OCI-M2 (cell line): ENCODE results near the gene PATZ1.

ENCODE experiments used
- DNase-seq: peaks from one replicate; lab custom pipeline; 2025; ENCODE audit not compliant: unreplicated experiment; lab: John Stamatoyannopoulos, UW

Gene PATZ1

DNA sequence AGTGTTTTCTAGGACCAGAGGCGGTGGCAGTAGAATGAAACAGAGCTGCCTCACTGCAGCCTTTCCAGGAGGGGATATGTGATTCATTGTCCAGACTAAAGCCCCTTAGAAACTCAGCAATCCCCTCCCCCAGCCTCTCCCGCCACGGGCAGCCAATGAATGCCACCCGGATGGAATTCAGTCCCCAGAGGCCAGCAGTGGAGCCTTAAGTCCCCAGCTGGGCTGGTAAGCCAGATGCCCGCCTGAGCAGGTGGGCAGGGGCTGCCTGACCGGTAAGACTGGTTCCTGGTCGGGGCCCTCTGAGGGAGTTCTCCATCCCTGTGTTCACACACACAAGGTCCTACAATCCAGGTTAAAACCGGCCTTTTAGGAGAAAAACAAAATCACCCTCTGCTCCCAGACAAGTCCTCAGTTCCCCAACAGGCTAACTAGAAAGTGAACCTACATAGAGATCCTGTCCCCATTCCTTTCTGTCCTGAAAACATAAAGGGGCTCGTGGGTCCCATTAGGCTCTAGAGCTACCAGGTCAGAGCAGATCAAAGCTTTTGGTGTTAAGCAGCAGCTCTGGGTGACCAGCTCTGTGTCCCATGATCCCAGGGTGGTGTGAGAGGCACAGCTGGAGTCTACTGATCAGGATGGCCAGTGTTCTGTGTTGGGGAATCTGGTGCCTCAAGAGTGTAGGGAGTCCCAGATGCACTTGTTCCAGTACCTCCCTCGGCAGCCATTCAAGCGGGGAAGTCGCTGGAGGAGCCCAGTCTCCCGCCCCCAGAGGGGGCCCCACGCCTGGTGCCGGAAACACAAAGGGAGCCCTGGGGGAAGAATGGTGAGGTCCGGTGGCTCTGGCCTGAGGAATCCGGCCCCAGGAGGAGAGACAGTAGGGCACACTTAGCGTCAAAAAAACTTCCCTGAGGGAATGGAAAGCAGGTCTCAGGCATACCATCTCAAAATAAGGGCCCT, 2.6 kb downstream of the PATZ1 start:
- DNase-seq = no peak

DNA sequence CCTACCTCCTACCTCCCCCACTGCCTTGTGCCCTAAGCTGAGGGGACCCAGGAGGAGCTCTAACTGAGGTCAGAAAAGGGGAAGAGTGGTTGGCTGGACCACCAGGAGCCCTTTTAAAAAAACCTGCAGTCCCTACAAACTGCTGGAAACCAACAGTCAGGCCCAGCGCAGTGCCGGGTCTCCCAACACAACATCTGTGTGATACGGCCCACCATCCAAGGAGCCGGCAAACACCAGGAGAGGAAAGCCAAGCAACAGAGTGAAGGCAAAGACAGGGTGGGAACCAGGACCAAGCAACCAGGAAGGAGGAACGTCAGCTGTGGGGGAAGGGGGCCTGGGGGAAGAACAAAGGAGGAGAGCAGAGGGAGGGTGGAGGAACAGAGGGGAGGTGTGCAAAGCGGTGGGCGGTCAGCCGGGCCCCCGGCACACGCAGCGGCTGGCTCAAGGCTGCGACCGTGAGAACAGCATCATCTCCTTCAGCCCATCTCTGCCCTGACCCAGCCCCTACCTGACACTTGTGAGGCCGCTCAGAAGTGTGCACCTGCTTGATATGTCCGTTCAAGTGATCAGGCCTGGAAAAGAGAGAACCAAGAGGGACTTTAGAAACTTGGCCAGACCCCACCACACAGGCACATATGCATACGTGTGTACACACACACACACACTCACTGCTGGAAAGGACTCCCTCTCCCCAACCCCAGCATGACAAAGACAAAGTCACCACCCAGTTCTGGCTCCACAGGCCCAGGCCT, 3.6 kb downstream of the PATZ1 start:
- DNase-seq = no peak

DNA sequence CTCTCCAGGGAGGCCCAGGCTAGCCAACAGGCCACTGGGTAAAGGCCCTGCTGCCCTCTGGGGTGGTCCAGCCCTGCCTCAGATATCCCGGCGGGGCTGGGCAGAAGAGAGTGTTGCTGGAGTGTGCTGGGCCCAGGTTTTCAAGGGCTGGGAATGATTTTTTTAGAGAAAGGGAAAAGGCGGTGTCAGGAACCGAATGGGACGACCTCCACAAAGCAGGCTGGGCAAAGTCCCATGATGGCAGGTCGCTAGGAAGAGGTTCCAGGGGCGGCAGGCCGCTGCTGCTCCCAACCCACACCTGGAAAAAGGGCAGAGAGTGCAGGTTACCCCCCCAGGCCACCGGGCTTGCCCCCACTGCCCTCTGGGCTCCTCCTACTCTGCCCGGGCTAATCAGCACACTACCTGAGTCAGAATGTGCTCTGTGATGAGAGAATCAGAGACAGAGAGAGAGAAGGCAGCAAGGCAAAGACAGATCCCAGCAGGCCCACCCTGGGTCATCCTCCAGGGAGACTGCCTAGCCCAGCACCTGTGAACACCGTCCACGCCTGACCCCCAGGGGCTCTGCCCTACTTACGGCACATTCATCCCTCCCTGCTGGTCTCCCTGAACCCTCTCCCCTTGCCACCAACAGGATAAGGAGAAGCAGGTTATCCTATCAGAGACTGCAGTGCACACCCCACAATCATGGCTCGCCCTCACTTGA, 4.6 kb downstream of the PATZ1 start:
- DNase-seq = no peak

DNA sequence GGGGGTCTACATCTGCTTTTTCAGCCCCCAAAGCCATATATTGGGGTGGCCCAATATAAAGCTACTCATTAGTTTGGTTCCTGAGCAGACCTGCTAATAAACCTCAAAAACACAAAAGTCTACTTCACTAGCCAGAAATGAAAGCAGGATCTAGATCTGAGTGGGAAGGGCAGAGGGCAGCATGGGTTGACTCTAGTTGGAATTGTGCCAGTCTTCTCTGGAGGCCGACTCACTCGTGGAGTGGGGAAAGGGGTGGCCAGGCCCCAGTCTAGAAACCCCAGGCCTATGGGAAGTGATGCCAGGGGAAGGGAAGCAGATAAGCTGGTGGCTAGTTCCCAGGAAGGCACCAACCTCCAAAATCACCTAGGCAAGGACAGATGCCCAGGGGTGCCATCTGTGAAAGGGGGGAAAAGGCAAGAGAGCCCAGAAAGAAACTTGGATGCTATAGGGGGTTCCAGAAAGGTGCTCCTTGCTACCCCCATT, 5.3 kb downstream of the PATZ1 start:
- DNase-seq = no peak

DNA sequence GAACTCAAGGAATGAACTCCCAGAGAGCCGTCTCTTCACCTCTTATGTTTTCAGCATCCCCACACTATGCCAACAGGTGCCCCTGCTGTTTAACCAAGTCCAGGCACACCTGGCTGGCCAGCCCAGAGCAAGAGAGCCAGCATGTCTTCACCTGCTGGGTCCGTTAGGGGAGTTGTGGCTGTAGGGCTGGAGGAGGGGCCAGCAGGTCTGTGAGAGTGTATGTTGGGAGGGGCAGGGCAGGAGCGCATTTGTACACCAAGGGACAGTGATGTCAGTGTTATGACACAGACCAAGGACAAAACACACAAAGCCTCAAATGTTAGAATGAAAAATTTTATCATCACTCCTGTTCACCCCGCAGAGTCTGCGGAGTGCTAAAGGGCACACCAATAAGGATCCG, 5.8 kb downstream of the PATZ1 start:
- DNase-seq = no peak

DNA sequence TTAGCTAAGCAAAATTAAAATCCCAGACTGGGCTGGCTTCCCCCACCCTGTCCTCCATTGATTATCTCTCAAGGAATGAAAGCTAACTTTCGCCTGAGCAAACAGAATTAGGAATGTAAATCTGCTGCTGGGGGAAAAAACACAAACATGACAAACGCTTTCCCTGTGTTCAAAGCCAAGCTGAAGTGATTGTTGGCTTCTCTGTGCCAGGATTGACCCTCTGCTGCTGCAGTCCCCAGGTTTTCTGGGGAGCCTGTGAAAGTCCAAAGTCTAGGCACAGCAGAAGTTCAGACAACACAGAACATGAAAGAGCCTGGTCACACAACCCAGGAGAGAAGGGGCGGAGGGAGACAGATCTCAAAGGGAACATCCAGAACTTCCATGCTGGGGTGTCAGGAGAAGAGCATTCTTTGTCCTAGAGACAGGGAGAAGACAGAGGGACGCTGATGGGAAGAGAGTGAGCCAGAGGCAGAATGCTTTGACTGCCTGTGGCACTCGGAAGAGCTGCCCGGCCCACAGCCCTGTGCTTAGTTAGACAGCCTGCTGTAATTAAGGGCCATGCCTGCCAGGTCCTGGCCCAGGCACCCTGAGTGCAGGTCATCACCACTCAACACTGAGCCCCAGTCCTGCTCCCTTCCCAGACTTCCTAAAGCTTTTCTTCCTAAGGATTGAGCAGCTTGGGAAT, 6.9 kb downstream of the PATZ1 start:
- DNase-seq = no peak

DNA sequence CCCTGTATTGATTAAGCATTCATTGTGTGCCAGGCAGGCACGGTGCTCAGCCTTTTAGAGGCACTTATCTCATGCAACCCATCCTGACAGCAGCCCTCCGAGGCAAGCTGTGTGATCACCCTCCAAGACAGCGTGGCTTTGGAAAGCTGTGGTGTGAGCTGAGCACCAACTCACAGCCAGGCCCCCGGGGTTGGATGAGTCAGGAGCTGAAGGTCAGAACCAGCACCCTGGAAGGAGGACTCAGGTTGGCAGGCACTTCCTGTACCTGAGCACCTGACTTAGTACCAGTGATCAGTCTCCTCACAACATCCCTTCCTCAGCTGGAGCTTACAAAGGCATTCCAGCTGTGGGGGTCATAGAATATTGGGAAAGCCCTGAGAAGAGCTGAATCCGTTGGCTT, 9.0 kb downstream of the PATZ1 start:
- DNase-seq = no peak

DNA sequence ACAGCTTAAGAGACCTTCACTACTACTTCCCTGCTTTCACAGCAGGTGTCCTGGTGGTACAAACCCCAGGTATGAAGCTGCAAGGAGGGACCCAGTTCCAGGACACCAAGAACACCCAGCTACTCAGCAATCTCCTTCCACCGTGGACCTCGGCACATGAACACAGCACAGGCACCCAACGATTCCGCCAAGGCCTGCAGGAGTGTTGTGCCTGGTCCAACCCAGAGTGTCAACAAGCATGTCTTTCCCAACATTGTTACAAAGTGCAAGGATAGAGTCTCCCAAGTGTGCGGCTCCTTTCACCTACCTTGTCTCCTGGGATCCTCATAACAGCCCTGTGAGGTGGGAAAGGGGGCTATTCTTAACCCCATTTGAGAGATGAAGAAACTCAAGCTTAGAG, 11.8 kb downstream of the PATZ1 start:
- no peak for DNase-seq

DNA sequence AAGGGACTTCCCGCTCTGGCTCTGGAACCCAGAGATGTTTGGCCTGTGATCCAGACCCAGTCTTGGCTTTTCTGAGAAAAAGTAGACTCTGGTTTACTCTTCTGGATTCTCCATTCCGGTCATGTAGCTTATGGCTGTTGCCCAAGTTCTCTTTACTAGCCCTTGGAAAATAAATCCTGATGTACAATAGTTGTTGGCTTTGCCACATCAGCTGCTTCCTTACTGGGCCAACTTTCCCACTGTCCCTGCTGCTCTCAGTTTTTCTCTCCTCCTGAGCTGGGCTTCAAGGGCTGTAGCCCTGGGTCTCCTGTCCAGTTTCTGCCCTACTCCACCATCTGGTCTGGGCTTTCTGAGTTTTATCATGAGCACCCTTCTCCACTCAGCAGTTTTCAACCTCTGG, 12.5 kb downstream of the PATZ1 start:
- no peak for DNase-seq

DNA sequence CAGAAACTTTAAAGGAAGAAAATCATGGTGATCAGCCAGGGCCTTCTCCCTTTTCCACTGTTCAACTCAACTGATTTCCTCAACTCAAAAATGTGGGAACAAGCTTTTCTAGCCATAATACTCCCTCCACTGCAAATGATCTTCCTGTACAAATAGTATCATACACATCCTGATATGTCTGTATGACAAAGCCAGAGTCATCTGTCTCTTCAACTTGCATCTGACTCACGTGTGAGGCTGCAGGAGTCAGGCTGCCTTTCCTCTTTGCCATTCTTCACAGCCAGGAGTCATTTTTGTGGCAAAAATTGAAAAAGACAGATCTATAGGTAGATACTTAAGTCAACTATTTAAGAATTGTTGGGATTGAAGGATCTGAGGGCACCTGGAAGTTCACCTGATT, 13.3 kb downstream of the PATZ1 start:
- no peak for DNase-seq

DNA sequence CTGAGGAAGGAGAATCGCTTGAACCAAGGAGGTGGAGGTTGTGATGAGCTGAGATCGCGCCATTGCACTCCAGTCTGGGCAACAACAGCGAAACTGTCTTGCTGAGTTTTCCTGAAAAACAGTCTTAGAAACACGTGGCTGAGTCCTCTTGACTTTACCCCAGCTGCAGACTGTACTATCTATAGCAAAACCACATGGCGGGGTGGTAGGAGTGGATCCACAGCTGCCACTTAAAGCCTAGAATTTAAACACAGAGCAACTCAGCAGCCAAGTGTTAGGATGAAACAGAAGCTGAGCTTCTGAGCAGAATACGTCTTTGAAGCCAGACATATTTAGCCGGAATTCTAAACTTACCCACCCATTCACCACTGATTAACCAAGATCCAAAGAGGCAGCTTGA, 14.1 kb downstream of the PATZ1 start:
- no peak for DNase-seq

DNA sequence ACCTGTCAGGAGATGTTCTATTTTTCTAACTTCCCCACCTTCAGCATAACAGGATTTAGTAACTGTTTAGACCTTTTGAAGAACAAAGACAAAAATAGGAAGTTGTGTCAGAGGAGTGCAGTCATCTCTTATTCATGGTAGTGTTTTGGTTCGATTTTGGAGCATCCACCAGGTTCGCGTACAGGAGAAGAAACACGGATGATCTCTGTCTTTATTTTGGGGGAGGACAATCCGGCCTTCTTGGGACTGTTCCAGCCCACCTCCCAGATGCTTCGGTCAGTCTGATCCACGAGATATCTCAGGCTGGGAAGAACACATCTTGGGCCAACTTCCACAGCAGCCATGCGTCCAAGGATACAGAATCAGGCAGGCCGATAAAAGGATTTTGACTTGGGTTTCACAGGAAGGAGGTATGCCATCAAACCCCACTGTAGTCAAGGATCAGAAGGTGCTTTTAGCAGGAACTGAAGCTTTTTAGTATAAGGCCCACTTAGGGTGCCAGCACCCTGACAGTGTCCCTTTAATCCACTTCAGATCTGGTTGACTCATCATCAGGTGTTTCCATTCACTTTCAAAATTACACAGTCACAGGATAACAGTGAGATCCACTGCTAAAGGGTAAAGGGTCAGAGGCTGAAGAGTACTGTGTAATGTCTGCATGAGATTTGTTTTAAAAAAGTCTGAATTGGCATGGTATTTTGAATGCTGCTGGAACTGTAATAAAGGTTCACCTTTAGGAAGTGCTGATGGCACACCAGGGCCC, 16.5 kb downstream of the PATZ1 start:
- DNase-seq = no peak

DNA sequence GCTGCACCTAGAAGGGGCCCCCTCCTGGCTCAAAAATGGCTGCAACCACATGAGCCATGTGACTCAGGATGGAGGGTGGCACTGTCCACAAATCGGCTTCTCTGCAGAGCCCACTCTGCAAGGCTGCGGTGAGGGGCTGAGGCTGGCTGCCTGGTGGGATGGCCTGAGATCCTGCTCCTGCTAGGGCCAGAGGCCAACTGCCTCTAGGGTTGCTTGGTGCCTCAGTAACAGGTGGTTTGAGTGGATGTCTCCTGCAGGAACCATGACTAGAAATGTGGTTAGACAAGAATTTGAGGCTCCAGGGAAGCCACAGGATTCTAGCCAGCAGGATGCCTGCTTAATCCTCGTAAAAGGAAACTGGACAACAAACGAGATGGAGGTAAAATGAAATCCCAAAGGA, 17.1 kb downstream of the PATZ1 start:
- DNase-seq = no peak

DNA sequence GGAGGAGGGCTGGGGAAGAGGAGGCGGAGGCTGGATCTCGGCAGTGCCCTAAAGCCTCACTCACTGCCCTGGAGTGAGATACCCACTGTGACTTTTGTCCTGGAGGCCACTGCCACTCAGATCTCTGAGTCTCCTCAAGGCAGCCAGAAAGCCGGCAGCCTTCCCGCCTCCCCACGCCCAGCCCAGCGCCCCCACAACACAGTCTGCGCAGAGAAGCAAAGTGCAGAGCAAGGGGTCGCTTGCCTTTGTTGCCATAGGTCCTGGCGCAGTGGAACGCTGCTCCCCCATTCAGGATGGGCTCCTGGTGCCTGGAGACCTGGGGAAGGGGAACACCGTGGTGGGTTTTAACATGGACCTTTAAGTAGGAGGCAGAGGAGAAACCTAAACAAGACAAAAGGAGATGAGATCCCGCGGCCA, 17.6 kb downstream of the PATZ1 start:
- DNase-seq = no peak

DNA sequence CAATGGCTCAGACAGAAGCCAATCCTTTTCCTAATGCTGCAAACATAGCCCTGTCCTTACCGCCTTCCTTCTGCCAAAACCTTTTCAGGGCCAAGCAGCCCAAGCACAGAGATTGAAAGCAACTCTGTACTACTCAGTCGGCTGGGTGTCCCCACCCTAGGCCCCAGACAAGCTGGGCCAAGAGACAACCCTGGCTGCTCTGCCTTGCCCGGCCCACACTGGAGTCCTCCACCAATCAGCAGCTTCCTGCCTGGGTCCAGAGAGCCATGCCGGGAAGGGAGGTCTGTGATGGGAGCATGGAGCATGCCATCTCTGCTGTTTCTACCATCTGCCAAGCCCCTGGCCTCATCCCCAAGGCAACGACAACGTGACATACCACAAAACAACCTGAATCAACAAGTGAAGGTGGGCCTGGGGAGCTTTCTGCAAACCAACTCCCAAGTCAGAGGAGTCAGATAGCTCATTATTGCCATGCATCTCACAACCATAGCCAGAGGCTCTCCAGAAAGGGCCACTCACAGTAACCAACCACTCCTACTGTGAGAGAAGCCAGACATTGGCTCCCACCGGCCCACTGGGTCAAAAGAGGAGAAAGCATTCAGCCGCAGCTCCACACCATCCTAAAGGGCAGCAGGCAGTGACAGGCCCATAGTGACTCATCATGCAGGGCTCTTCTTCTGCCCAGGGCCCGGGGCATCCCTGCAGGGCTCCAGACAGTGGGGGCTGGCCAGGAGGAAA, 18.2 kb downstream of the PATZ1 start:
- DNase-seq = no peak

DNA sequence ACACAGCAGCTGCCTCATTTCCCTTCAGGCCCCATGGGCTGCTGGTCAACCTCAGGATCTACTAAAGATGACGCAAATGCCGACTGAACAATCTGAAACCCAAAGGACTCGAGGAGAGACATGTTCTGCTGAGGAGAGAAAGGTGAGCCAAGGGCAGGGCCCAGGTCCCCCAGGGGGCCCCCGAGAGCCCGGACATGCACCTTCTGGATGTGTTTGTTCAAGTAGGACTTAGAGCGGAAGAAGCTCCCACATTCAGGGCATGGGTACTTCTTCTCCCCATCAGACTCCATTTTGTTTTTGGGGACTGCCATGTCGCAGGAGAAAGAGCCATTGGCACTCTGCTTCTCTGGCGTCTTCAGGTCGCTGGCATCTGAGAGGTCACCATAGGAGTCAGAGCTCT, 19.3 kb downstream of the PATZ1 start:
- no peak for DNase-seq

DNA sequence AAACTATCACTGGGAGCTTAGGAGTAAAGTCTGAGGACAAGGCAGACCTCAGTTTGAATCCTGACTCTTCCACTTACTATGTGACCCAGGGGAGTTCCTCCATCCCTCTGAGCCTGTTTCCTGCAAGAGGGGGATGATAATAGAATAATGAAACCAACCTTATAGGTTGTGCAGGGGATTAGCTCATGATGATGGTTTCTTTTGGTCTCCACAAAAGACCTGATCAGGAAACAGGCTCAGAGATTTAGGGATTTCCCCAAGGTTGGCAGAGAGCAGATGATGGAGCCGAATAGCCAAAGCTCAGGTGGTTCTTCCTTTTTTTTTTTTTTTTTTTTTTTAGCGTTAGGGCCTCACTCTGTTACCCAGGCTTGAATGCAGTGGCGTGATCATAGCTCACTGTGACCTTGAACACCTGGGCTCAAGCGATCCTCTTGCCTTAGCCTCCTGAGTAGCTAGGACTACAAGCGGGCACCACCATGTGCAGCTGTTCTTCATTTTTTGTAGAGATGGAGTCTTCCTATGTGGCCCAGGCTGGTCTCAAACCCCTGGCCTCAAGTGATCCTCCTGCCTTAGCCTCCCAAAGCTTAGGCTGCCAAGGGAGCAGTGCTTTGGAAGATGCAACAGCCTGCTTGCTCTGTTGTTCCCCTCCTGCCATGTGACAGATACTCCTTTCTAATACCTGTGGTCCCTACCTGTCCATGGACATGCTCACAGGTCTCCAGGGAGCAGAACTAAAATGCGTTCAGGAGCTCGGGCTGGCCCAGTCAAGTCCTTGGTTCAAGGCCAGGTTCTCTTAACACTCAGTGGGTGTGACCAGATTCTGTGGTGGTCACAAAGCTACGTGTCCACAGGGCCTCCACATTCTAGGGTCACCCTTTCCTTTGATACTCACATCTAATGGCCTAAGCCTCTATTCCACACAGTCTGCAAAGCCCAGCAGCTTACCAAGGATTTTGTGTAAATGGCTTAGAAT, 22.3 kb downstream of the PATZ1 start:
- DNase-seq = no peak

DNA sequence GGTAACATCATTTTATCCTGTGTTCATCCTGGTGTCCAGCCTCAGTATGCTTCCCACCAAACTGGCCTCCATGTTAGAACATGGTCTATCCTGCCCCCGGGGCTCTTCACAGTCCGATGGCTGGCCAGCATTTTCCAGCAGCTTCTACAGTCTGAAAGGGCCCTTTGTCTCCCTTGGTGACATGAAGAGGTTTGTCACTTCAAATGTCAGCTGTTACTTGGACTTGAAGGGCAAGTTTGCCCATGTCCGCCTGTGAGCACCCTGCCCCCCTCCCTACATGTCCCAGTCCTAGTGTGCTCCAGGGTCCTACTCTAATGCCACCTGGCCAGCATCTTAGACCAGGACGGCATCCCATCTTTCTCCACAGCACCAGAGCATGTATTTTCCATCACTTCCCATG, 24.7 kb downstream of the PATZ1 start:
- no peak for DNase-seq
